GM12873 (cell line): ENCODE data around the gene GLS2.

Source experiments
- CTCF ChIP-seq: IDR thresholded peaks from 2 replicates; pipeline ENCODE4 v1.5.1; 2012; ENCODE audit warnings: low read depth, mild to moderate bottlenecking, moderate library complexity, low read length, control low read depth; ENCODE audit not compliant: insufficient read depth; ENCODE audit errors: missing control alignments

Gene GLS2

GRCh38 chr12:56476972-56477432, 11.0 kb downstream of the GLS2 start:
- TF ChIP-seq CTCF: no peak

GRCh38 chr12:56476143-56476542, 11.8 kb downstream of the GLS2 start:
- no peak for TF ChIP-seq CTCF

- TF ChIP-seq CTCF: no peak
Observed at GRCh38 chr12:56474389-56474788, 13.6 kb downstream of the GLS2 start.

GRCh38 chr12:56469007-56469930, 18.7 kb downstream of the GLS2 start:
- no peak for TF ChIP-seq CTCF

GRCh38 chr12:56468216-56469006, 19.6 kb downstream of the GLS2 start, which contains the start of gene SPRYD4:
Gene SPRYD4 (plus strand): TSS chr12:56468578. CDS start chr12:56468592, 14 bp downstream.
- no peak for TF ChIP-seq CTCF

GRCh38 chr12:56462565-56462964, 25.4 kb downstream of the GLS2 start:
- no peak for TF ChIP-seq CTCF
